AG10803 (cell line): ENCODE results near the gene TMEM132D.

Experiments
- DNase-seq: peaks from one replicate; pipeline ENCODE4 v3.0.0; 2010; ENCODE audit warnings: low read depth
- H3K4me3 ChIP-seq: 2 replicates; pipeline ENCODE4 v1.5.1; 2011; ENCODE audit warnings: mild to moderate bottlenecking, low read length, control low read depth
- TF ChIP-seq, protein P1 (sequence below): conservative IDR thresholded peaks from 2 replicates; pipeline ENCODE4 v1.5.1; 2011; ENCODE audit warnings: mild to moderate bottlenecking, low read length, control low read depth, inconsistent platforms

Gene TMEM132D

DNA sequence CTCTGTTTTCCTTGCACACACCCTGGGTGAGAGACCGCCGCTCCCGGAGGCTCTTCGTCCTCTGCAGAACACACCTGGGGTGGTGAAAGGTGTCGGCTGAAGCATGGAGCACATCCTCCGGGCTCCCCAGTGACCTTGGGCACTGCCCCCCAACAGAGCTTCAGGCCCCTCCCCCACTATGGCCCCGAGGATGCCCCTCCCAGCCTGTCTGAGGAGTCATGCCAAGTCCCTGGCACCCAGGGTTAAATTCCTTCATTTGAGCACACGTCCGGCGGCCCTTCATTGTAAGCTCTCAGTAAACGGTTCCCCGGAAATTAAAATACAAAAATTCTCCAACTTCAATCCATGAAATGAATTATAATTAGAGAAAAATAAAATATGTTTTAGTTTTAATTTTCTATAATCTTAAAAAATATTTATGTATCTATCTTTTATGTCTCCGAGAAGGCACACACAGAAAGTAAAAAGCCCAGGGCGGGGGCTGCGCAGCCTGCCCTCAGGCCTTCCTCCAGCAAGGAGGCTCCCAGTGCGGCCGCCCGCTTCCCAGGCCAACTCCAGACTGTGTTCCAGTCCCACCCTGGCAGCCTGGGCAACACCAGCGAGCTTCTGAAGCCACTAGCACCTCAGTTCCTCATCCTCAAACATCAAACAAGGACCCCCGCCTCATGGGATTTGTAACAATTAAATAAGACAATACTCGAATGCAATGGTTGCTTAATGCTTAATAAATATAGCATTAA, 63.5 kb downstream of the TMEM132D start:
- no peak for DNase-seq
- no peak overlapping the region for H3K4me3 ChIP-seq
- TF ChIP-seq, protein P1, sequence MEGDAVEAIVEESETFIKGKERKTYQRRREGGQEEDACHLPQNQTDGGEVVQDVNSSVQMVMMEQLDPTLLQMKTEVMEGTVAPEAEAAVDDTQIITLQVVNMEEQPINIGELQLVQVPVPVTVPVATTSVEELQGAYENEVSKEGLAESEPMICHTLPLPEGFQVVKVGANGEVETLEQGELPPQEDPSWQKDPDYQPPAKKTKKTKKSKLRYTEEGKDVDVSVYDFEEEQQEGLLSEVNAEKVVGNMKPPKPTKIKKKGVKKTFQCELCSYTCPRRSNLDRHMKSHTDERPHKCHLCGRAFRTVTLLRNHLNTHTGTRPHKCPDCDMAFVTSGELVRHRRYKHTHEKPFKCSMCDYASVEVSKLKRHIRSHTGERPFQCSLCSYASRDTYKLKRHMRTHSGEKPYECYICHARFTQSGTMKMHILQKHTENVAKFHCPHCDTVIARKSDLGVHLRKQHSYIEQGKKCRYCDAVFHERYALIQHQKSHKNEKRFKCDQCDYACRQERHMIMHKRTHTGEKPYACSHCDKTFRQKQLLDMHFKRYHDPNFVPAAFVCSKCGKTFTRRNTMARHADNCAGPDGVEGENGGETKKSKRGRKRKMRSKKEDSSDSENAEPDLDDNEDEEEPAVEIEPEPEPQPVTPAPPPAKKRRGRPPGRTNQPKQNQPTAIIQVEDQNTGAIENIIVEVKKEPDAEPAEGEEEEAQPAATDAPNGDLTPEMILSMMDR, result no peak

DNA sequence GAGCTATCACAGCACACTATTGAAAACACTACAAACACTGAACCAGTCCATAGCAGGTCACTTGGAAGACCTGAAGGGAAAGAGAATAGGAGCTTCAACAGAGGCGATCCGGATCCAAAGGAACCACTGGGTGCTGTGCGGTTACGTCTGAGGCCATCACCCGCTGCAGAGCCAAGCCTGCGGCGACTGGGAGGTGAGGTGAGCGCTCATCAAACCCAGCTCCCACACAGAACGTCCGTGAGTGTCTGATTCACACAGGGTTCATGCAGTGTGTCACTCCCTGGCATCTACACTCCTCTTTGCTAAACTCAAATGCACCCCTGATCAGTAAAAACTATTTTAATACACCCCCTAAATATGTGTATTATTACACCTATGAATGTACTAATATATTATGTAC, 64.1 kb downstream of the TMEM132D start:
- no peak for DNase-seq
- TF ChIP-seq, protein P1, result no peak
- H3K4me3 ChIP-seq, result no peak overlapping the region

DNA sequence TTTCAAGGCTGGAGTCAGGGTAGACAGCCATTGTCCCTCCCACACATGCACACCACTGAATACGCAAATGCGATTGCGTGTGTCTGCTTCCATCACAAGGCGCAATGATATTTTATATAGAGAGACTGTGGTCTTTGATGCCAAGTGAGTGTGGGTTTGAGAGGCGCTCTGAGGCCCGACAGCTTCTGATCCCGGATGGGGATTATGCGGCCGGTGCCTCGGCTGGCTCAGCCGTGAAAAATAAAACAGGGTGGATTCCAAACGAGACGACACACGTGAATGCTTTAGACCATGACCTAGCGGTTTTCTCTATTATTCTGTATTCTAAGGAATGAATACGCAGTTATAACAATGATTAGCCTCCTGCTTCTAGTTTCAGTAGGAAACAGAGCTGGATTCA, 72.5 kb downstream of the TMEM132D start:
- TF ChIP-seq, protein P1, result no peak
- no peak overlapping the region for H3K4me3 ChIP-seq
- no peak for DNase-seq

- H3K4me3 ChIP-seq, result no peak overlapping the region
- TF ChIP-seq, protein P1, result no peak
- no peak for DNase-seq
These were observed 73.0 kb downstream of the TMEM132D start for GRCh38 chr12:129830796-129831195.

DNA sequence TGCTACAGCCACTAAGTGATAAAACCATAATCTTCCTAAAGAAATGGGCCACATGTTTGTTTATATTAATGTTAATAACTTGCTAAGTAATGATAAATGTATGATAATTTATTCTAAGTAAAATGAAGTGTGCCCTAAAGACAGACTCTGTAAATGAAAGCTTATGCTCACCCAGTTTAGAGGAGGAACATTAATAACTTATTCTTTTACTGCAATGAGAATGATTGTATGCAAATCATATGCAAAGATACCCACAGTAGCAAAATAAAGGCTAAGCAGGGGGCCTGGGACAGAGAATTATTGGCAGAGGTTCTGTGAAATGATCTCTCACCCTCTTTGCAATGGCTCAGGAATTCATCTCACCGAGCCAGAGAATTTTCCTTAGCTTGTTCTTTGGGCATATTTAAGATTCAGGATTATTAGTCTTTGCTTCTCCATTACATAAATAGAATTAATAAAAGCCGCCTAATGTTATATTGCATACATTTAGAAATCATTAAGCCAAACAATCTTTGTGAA, 75.9 kb downstream of the TMEM132D start:
- no peak overlapping the region for H3K4me3 ChIP-seq

GRCh38 chr12:129827102-129827865, 76.5 kb downstream of the TMEM132D start:
- no peak for DNase-seq
- no peak overlapping the region for H3K4me3 ChIP-seq
- TF ChIP-seq, protein P1, result no peak

More for the DNA sequence above, 75.9 kb downstream of the TMEM132D start:
- DNase-seq, result no peak
- TF ChIP-seq, protein P1, result no peak
